Cardiac muscle cell (in vitro differentiated cells and primary cell): ENCODE results near the gene FN3K. TPM values are rescaled to one million over a fixed set of nuclear protein-coding genes. Genes with fewer than 3 reads are reported as not detected.

Experiments used
- DNase-seq, 2 donors: peaks; one replicate each; pipeline versions ENCODE4 v3.0.0 to v3.0.0-alpha.2; 2010 to 2017; ENCODE audit warnings: low read depth in 1 of 2, low spot score in 1 of 2
- H3K27ac ChIP-seq: fragments of 200-600 bp; sonication (generic); 2 replicates; pipeline ENCODE4 v1.5.1; 2016
- H3K27me3 ChIP-seq: fragments of 200-600 bp; sonication (generic); 2 replicates; pipeline ENCODE4 v1.6.0; 2016; ENCODE audit warnings: control low read depth
- H3K36me3 ChIP-seq: fragments of 200-600 bp; sonication (generic); 2 replicates; pipeline ENCODE4 v1.5.1; 2016; ENCODE audit warnings: control low read depth
- H3K4me1 ChIP-seq: fragments of 200-600 bp; sonication (generic); 2 replicates; pipeline ENCODE4 v1.8.1; 2017; ENCODE audit warnings: low read depth, mild to moderate bottlenecking, mixed run types
- H3K4me3 ChIP-seq: fragments of 200-600 bp; sonication (generic); 2 replicates; pipeline ENCODE4 v1.5.1; 2016; ENCODE audit warnings: mild to moderate bottlenecking
- H3K9me3 ChIP-seq: fragments of 200-600 bp; sonication (generic); 2 replicates; pipeline ENCODE4 v1.5.1; 2017; ENCODE audit warnings: low read depth, mild to moderate bottlenecking, control low read depth
- CTCF ChIP-seq: IDR thresholded peaks from 2 replicates; pipeline ENCODE4 v1.5.1; 2012; ENCODE audit warnings: low read depth, mild to moderate bottlenecking, low read length
- polyA plus RNA-seq: library from polyadenylated mRNA; unstranded; fragments of >200 nt; fragmentation: Nextera tagmentation; extraction: Ambion mirVana; gene quantifications from 2 replicates; pipeline ENCODE4 v1.2.1, GENCODE V29; 2016
- total RNA-seq: library from RNA; depleted of rRNA; stranded (reverse); fragments of >200 nt; gene quantifications from 2 replicates; pipeline ENCODE4 v1.2.3, GENCODE V29; 2016

The FN3K gene
- total and polyA plus RNA-seq, 2 experiments from 2014 or later, result 10.3 to 20.6 TPM

DNA sequence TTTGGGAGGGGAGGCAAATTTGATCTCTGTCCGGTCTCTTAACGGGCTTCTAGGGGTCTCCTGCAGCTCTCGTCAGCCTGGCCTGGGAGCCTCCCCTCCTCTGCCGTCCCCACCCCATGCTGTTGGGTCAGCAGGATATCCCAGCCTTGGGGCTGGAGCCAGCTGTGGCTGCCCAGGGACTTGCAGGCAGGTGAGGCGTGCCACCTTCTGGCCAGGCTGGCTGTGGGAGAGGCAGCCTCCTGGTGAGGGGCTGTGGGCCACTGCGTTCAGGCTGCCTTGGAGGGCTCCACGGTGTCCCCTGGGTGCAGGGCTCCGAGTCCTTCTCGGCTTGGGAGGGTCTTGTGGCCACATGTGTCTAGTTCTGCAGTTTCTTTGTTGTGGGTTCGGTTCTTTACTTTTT is 51.0 kb downstream of the FN3K start:
- Histone ChIP-seq H3K27ac (no peak overlapping the region), H3K9me3 (no peaks in the 10 kb centered on the region), H3K27me3 (no peaks in the 10 kb centered on the region), H3K4me1 (peaks cover 4% of the 10 kb centered on the region), H3K36me3 (peaks cover 13% of the 10 kb centered on the region), H3K4me3 (no peak overlapping the region)
- no peak for TF ChIP-seq CTCF
- no peak for DNase-seq

- no peak overlapping the region for H3K27ac ChIP-seq
- no peak for TF ChIP-seq CTCF
- no peak overlapping the region for H3K4me3 ChIP-seq
- peaks cover under 1% of the 10 kb centered on the region for H3K4me1 ChIP-seq
- no peaks in the 10 kb centered on the region for H3K9me3 ChIP-seq
- DNase-seq, result no peak
- peaks cover 13% of the 10 kb centered on the region for H3K36me3 ChIP-seq
- no peaks in the 10 kb centered on the region for H3K27me3 ChIP-seq
Measured at GRCh38 chr17:82787081-82787848, 51.9 kb downstream of the FN3K start.

DNA sequence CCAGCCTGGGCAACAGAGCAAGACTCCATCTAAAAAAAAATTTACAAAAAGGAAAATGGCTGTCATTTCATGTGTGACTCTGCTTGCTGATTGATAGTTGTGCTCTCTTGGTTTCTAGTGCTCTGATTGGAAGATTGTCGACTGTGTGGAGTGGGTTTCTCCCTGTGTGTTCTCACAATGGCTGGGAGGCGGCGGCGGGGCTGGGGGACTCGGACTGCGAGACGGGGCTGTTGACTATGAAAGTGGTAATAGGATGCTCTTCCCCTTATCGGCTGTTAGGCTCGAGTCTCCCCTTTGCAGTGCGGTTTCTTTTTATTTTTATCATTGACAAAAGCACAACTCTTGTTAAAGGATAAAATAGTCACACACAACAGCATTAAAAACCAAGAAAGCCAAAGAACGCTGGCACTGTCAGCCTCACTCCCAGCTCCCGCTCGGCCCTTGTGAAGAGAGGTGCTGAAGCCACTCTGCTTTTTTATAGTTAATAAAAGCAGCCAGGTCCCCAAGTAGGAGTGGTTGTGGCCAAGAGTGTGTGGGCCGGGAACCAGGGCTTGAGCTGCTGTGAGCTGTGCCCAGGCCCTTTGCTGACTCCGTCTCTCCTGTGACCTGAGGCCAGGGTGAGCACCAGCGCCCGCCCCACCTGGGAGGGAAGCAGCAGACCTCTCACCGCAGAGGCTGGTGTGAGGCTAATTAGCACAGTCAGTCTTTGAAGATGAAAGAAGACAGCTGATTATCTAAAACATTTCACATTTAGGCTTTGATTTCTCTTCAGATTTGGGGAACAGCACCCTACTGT is 53.0 kb downstream of the FN3K start:
- Histone ChIP-seq H3K36me3 (peaks cover 7% of the 10 kb centered on the region), H3K9me3 (no peaks in the 10 kb centered on the region), H3K4me3 (no peak overlapping the region), H3K27ac (no peak overlapping the region), H3K4me1 (no peaks in the 10 kb centered on the region), H3K27me3 (no peaks in the 10 kb centered on the region)
- no peak for DNase-seq
- TF ChIP-seq CTCF, result no peak

DNA sequence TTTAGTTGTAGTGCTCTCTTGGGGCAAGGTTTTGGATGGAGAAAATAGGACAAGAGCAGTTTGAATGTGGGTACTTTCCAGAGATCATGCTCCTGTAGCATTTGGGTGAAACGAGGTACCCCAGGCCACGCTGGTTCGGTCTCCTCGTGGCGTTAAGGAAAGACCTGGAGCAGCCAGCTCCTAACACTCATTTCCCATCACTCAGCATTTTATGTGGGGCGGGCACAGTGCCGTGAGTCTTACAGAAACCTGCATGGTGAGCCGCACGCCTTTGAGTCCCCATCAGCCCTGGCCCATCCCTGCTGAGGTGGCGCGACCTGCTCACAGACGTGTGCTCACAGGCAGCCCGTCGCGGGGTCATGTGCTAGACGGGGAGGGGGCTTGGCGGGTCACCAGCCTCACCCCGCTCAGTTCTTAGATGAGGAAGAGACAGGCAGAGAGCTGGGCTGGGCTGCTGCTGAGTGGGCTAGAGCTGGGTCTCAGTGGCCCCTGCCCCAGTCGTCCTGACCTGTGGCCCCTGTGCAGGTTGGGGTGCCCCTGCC is 53.7 kb downstream of the FN3K start:
- Histone ChIP-seq H3K27me3 (no peaks in the 10 kb centered on the region), H3K4me3 (no peak overlapping the region), H3K27ac (no peak overlapping the region), H3K9me3 (no peaks in the 10 kb centered on the region), H3K36me3 (no peaks in the 10 kb centered on the region), H3K4me1 (no peaks in the 10 kb centered on the region)
- no peak for TF ChIP-seq CTCF
- no peak for DNase-seq

DNA sequence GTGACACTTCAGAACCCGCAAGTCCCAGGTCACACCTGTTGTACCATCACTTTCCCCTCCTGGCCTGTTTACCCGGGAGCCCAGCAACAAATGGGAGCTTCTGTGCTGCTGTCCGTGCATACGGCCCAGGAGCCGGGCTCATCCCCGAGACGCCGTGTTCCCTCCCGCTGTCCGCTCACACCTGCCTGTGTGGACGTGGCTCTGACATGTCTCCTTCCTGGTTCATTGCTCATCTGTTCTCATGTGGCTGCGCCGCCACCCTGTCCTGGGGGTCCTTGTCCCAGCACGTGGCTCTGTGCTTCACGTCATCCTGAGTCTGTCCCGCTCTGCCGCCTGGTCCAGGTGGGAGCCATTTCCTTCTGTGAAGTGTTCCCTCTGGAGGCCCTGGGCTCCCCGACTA is 54.4 kb downstream of the FN3K start:
- Histone ChIP-seq H3K4me3 (no peak overlapping the region), H3K27me3 (no peaks in the 10 kb centered on the region), H3K36me3 (no peaks in the 10 kb centered on the region), H3K9me3 (no peaks in the 10 kb centered on the region), H3K27ac (no peak overlapping the region), H3K4me1 (no peaks in the 10 kb centered on the region)
- no peak for DNase-seq
- no peak for TF ChIP-seq CTCF
